Neural cell (in vitro differentiated cells): ENCODE measurements around the gene NRF1. TPM values are rescaled to one million over a fixed set of nuclear protein-coding genes. Genes with fewer than 3 reads are reported as not detected.

ENCODE experiments used
- H2AFZ ChIP-seq: fragments of 200-600, 300-800 bp; sonication (generic), shearing (Covaris generic); 2 replicates; pipeline ENCODE4 v1.6.0; 2014; ENCODE audit warnings: low read depth, mild to moderate bottlenecking, antibody characterized with exemption, low read length, moderate library complexity
- H3F3A ChIP-seq: fragments of 200-600 bp; shearing (Covaris generic); 2 replicates; pipeline ENCODE4 v1.6.1; 2016; ENCODE audit warnings: mild to moderate bottlenecking, moderate library complexity, mixed read lengths, antibody characterized with exemption, low read length; ENCODE audit not compliant: insufficient read depth, poor library complexity, severe bottlenecking
- H3K27ac ChIP-seq: fragments of 200-600, 300-800 bp; sonication (generic), shearing (Covaris generic); 2 replicates; pipeline ENCODE4 v1.5.1; 2014; ENCODE audit warnings: mild to moderate bottlenecking, low read length, moderate library complexity
- H3K27me3 ChIP-seq: fragments of 300-800, 200-600 bp; sonication (generic), shearing (Covaris generic); 2 replicates; pipeline ENCODE4 v1.6.0; 2014; ENCODE audit warnings: mild to moderate bottlenecking, low read depth, low read length, moderate library complexity; ENCODE audit not compliant: insufficient read depth
- H3K36me3 ChIP-seq: fragments of 300-800, 200-600 bp; sonication (generic), shearing (Covaris generic); 2 replicates; pipeline ENCODE4 v1.5.1; 2014; ENCODE audit warnings: mild to moderate bottlenecking, antibody characterized with exemption, low read length, moderate library complexity; ENCODE audit not compliant: insufficient read depth
- H3K4me2 ChIP-seq: fragments of 300-800, 200-600 bp; sonication (generic), shearing (Covaris generic); 2 replicates; pipeline ENCODE4 v1.6.0; 2014; ENCODE audit warnings: mild to moderate bottlenecking, low read length
- H3K4me3 ChIP-seq: fragments of 300-800, 200-600 bp; sonication (generic), shearing (Covaris generic); 2 replicates; pipeline ENCODE4 v1.5.1; 2014; ENCODE audit warnings: mild to moderate bottlenecking, low read length, moderate library complexity
- H3K79me2 ChIP-seq: fragments of 200-600 bp; shearing (Covaris generic); replicated peaks from 2 replicates; pipeline ENCODE4 v1.6.0; 2014; ENCODE audit warnings: mild to moderate bottlenecking, low read length, moderate library complexity; ENCODE audit not compliant: insufficient read depth
- H3K9ac ChIP-seq: fragments of 300-800, 200-600 bp; sonication (generic), shearing (Covaris generic); 2 replicates; pipeline ENCODE4 v1.6.1; 2016; ENCODE audit warnings: mild to moderate bottlenecking, low read length, mixed read lengths
- H3K9me2 ChIP-seq: fragments of 200-600 bp; shearing (Covaris generic); 2 replicates; pipeline ENCODE4 v1.6.1; 2016; ENCODE audit warnings: mild to moderate bottlenecking, low read length, mixed read lengths; ENCODE audit not compliant: insufficient read depth
- H3K9me3 ChIP-seq: fragments of 200-600, 300-800 bp; sonication (generic), shearing (Covaris generic); 2 replicates; pipeline ENCODE4 v1.6.1; 2016; ENCODE audit warnings: mild to moderate bottlenecking, mixed run types, low read length, moderate library complexity, mixed read lengths
- H4K20me1 ChIP-seq: fragments of 200-600 bp; shearing (Covaris generic); 2 replicates; pipeline ENCODE4 v1.6.1; 2016; ENCODE audit warnings: mild to moderate bottlenecking, mixed run types; ENCODE audit not compliant: insufficient read depth
- EP300 ChIP-seq: fragments of 450-650 bp; conservative IDR thresholded peaks from 2 replicates; pipeline ENCODE4 v1.6.1; 2014; ENCODE audit warnings: antibody characterized with exemption, mild to moderate bottlenecking, moderate library complexity; ENCODE audit not compliant: poor library complexity, severe bottlenecking
- EZH2 ChIP-seq: fragments of 200-600, 300-800 bp; shearing (Covaris generic), sonication (generic); IDR thresholded peaks from 2 replicates; pipeline ENCODE4 v1.6.1; 2014; ENCODE audit warnings: antibody characterized with exemption, low read length, borderline replicate concordance, mild to moderate bottlenecking; ENCODE audit not compliant: insufficient read depth, poor library complexity, severe bottlenecking
- MXI1 ChIP-seq: fragments of 450-650 bp; conservative IDR thresholded peaks from 2 replicates; pipeline ENCODE4 v1.6.1; 2014; ENCODE audit warnings: antibody characterized with exemption, mild to moderate bottlenecking; ENCODE audit not compliant: poor library complexity, severe bottlenecking
- POLR2AphosphoS5 ChIP-seq: IDR thresholded peaks from 2 replicates; pipeline ENCODE4 v1.6.1; 2012
- RAD21 ChIP-seq: fragments of 450-650 bp; conservative IDR thresholded peaks from 2 replicates; pipeline ENCODE4 v1.6.1; 2014; ENCODE audit warnings: antibody characterized with exemption, mild to moderate bottlenecking, moderate library complexity
- SMC3 ChIP-seq: fragments of 450-650 bp; conservative IDR thresholded peaks from 2 replicates; pipeline ENCODE4 v1.6.1; 2014; ENCODE audit warnings: antibody characterized with exemption, mild to moderate bottlenecking, moderate library complexity; ENCODE audit not compliant: poor library complexity
- TAF1 ChIP-seq: IDR thresholded peaks from 2 replicates; pipeline ENCODE4 v1.6.1; 2012; ENCODE audit warnings: low read depth
- polyA plus RNA-seq: library from polyadenylated mRNA; depleted of rRNA; stranded (reverse); fragments of >200 nt; gene quantifications from 2 replicates; pipeline ENCODE4 v1.2.3, GENCODE V29; 2014
- TF ChIP-seq, protein P1 (sequence below): fragments of 450-650 bp; IDR thresholded peaks from 2 replicates; pipeline ENCODE4 v1.5.1; 2014; ENCODE audit warnings: antibody characterized with exemption, mild to moderate bottlenecking, moderate library complexity; ENCODE audit not compliant: poor library complexity, severe bottlenecking
- TF ChIP-seq, protein P2 (sequence below): IDR thresholded peaks from 2 replicates; pipeline ENCODE4 v1.6.1; 2012; ENCODE audit warnings: borderline replicate concordance

The NRF1 gene
- polyA plus RNA-seq, 1 donor from 2014 or later: 13.2 TPM

DNA sequence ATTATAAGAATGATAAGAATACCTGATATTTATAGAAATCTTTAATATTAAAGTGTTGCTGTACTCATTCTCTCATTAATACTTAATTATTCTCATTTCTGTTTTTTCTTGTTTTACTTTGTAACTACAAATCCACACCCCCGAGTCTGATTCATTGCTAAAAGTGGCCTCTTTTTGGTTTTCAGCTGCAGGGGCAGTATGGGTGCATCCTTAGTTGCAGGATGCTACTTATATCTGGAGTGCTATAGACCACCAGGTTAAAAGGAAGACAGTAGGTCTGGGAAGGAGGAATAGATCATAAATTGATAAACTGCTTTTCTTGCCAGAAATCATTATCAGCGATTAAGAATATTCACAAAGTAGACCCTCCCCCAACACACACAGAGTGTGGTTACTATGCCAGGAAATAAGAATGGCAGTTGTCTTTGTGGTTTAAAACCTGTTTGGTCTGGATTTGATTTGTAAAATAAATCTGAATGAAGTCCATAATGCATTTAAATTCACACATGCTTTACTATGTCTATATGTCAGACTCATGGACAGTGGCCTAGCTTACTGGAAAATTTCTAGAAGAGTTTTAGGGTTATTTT, 96.5 kb downstream of the NRF1 start:
- Histone ChIP-seq H3K9ac (no peak overlapping the region), H4K20me1 (no peaks in the 10 kb centered on the region), H3K27ac (no peak overlapping the region), H3K9me2 (no peaks in the 10 kb centered on the region), H3K79me2 (no peaks in the 10 kb centered on the region), H3K9me3 (no peaks in the 10 kb centered on the region), H3K36me3 (no peaks in the 10 kb centered on the region), H3F3A (no peaks in the 10 kb centered on the region), H3K4me3 (no peak overlapping the region), H3K27me3 (no peaks in the 10 kb centered on the region), H3K4me2 (no peak overlapping the region), H2AFZ (no peak overlapping the region)
- TF ChIP-seq SMC3 (no peak), RAD21 (no peak), MXI1 (no peak), EP300 (no peak), TAF1 (no peak), EZH2 (no peak), POLR2AphosphoS5 (no peak)
- TF ChIP-seq, protein P1, sequence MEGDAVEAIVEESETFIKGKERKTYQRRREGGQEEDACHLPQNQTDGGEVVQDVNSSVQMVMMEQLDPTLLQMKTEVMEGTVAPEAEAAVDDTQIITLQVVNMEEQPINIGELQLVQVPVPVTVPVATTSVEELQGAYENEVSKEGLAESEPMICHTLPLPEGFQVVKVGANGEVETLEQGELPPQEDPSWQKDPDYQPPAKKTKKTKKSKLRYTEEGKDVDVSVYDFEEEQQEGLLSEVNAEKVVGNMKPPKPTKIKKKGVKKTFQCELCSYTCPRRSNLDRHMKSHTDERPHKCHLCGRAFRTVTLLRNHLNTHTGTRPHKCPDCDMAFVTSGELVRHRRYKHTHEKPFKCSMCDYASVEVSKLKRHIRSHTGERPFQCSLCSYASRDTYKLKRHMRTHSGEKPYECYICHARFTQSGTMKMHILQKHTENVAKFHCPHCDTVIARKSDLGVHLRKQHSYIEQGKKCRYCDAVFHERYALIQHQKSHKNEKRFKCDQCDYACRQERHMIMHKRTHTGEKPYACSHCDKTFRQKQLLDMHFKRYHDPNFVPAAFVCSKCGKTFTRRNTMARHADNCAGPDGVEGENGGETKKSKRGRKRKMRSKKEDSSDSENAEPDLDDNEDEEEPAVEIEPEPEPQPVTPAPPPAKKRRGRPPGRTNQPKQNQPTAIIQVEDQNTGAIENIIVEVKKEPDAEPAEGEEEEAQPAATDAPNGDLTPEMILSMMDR: no peak
- TF ChIP-seq, protein P2, sequence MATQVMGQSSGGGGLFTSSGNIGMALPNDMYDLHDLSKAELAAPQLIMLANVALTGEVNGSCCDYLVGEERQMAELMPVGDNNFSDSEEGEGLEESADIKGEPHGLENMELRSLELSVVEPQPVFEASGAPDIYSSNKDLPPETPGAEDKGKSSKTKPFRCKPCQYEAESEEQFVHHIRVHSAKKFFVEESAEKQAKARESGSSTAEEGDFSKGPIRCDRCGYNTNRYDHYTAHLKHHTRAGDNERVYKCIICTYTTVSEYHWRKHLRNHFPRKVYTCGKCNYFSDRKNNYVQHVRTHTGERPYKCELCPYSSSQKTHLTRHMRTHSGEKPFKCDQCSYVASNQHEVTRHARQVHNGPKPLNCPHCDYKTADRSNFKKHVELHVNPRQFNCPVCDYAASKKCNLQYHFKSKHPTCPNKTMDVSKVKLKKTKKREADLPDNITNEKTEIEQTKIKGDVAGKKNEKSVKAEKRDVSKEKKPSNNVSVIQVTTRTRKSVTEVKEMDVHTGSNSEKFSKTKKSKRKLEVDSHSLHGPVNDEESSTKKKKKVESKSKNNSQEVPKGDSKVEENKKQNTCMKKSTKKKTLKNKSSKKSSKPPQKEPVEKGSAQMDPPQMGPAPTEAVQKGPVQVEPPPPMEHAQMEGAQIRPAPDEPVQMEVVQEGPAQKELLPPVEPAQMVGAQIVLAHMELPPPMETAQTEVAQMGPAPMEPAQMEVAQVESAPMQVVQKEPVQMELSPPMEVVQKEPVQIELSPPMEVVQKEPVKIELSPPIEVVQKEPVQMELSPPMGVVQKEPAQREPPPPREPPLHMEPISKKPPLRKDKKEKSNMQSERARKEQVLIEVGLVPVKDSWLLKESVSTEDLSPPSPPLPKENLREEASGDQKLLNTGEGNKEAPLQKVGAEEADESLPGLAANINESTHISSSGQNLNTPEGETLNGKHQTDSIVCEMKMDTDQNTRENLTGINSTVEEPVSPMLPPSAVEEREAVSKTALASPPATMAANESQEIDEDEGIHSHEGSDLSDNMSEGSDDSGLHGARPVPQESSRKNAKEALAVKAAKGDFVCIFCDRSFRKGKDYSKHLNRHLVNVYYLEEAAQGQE: no peak

DNA sequence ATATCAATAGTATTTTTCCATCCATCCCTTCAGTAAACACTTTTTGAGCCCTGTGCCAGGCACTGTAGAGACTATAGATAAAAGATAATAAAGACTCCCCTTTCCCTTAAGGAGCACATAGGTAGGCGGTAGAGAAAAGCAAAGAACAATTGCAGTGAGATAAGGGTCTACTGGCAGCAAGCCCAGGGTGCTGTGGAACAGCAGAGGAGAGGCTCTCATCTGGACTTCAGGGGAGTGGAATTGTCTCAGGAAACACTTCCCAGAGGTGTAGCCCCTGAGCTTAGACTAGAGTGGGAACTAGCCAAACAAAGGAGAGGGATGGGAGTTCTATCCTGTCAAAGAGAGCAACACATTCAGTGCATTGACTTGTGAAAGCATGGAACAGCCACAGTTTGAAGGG, 102.0 kb downstream of the NRF1 start:
- no peaks in the 10 kb centered on the region for H3F3A ChIP-seq
- H2AFZ ChIP-seq: no peak overlapping the region
- H3K27me3 ChIP-seq: no peaks in the 10 kb centered on the region
- H4K20me1 ChIP-seq: no peaks in the 10 kb centered on the region
- no peaks in the 10 kb centered on the region for H3K79me2 ChIP-seq
- no peaks in the 10 kb centered on the region for H3K9me3 ChIP-seq
- no peak overlapping the region for H3K4me2 ChIP-seq
- H3K36me3 ChIP-seq: no peaks in the 10 kb centered on the region
- no peak overlapping the region for H3K27ac ChIP-seq
- H3K9me2 ChIP-seq: no peaks in the 10 kb centered on the region
- TF ChIP-seq, protein P2: no peak
- TF ChIP-seq EZH2 (no peak), POLR2AphosphoS5 (no peak), RAD21 (no peak), MXI1 (no peak), EP300 (no peak), SMC3 (no peak), TAF1 (no peak)
- TF ChIP-seq, protein P1: no peak
- no peak overlapping the region for H3K9ac ChIP-seq
- H3K4me3 ChIP-seq: no peak overlapping the region
